Endothelial cell of umbilical vein (primary cell): ENCODE measurements around the gene KIRREL2. TPM values are rescaled to one million over a fixed set of nuclear protein-coding genes. Genes with fewer than 3 reads are reported as not detected.

ENCODE experiments used
- BruUV-seq: library from RNA; stranded (reverse); fragments of 400-500 nt; replicated peaks from 2 replicates; lab custom pipeline; 2021; lab: Mats Ljungman, UMichigan
- CTCF ChIA-PET: fragments of 300-600, 350-600 bp; sonication (Branson Sonifier 250); formaldehyde crosslinking; loops from one replicate; lab custom pipeline; 2021; ENCODE audit warnings: antibody characterized with exemption, inconsistent platforms; lab: Charles Lee
- POLR2A ChIA-PET: fragments of 300-600, 350-600 bp; sonication (Branson Sonifier 250); formaldehyde crosslinking; loops from one replicate; lab custom pipeline; 2021; ENCODE audit warnings: antibody characterized with exemption, inconsistent platforms; lab: Charles Lee
- DNase-seq: peaks from one replicate; pipeline ENCODE4 v3.0.0-alpha.2; 2011; ENCODE audit warnings: low read depth, low spot score
- FAIRE-seq: peaks from 2 replicates; lab custom pipeline; 2011; peaks lifted over from hg19 to GRCh38; lab: Jason Lieb, UNC
- H2AFZ ChIP-seq: 2 replicates; pipeline ENCODE4 v1.6.0; 2012; ENCODE audit warnings: low read depth, low read length, control low read depth, inconsistent platforms
- H3K27ac ChIP-seq: 2 replicates; pipeline ENCODE4 v1.5.1; 2011; ENCODE audit warnings: low read depth, mild to moderate bottlenecking, control low read depth, low read length, moderate library complexity; ENCODE audit not compliant: insufficient read depth
- H3K27me3 ChIP-seq, 2 experiments: 2 replicates each; pipeline versions ENCODE4 v1.6.0 to v1.6.1; 2011; ENCODE audit warnings: low read length in 2 of 2, mixed read lengths in 1 of 2; ENCODE audit not compliant: control insufficient read depth in 2 of 2, insufficient read depth in 2 of 2
- H3K36me3 ChIP-seq, 2 experiments: 2 replicates in 1 of 2; 3 replicates in 1 of 2; pipeline ENCODE4 v1.5.1; 2011; ENCODE audit warnings: low read length in 2 of 2, mild to moderate bottlenecking in 1 of 2, moderate library complexity in 1 of 2; ENCODE audit not compliant: control insufficient read depth in 2 of 2, insufficient read depth in 2 of 2; ENCODE audit errors: extremely low read depth in 1 of 2
- H3K4me1 ChIP-seq: 3 replicates; pipeline ENCODE4 v1.5.1; 2011; ENCODE audit warnings: mild to moderate bottlenecking, low read length; ENCODE audit not compliant: control insufficient read depth, insufficient read depth; ENCODE audit errors: extremely low read depth
- H3K4me2 ChIP-seq: 2 replicates; pipeline ENCODE4 v1.6.1; 2011; ENCODE audit warnings: low read length, control low read depth, mixed read lengths; ENCODE audit not compliant: insufficient read depth
- H3K4me3 ChIP-seq, 3 experiments: fragments of 200-600 bp in 1 of 3; sonication (generic), shearing (Covaris generic) in 1 of 3; replicated peaks in 1 of 3; 2 replicates each; pipeline ENCODE4 v1.5.1; 2011 to 2016; ENCODE audit warnings: control low read depth in 3 of 3, low read length in 3 of 3, mild to moderate bottlenecking in 2 of 3, inconsistent platforms in 1 of 3, low read depth in 1 of 3, moderate library complexity in 1 of 3; ENCODE audit not compliant: insufficient read depth in 1 of 3
- H3K79me2 ChIP-seq: 2 replicates; pipeline ENCODE4 v1.6.0; 2012; ENCODE audit warnings: low read length, inconsistent platforms; ENCODE audit not compliant: control insufficient read depth, insufficient read depth
- H3K9ac ChIP-seq: replicated peaks from 2 replicates; pipeline ENCODE3; 2011; ENCODE audit warnings: low read length, control low read depth; ENCODE audit not compliant: insufficient read depth; ENCODE audit errors: extremely low read depth
- H3K9me1 ChIP-seq: replicated peaks from 3 replicates; pipeline ENCODE4 v1.6.0; 2011; ENCODE audit warnings: mild to moderate bottlenecking, low read length; ENCODE audit not compliant: control insufficient read depth, insufficient read depth; ENCODE audit errors: extremely low read depth
- H3K9me3 ChIP-seq: replicated peaks from 2 replicates; pipeline ENCODE4 v1.5.1; 2012; ENCODE audit warnings: low read length, inconsistent platforms; ENCODE audit not compliant: control insufficient read depth, insufficient read depth
- H4K20me1 ChIP-seq: replicated peaks from 2 replicates; pipeline ENCODE3; 2011; ENCODE audit warnings: mild to moderate bottlenecking, low read length; ENCODE audit not compliant: control insufficient read depth, insufficient read depth; ENCODE audit errors: extremely low read depth
- EZH2 ChIP-seq: IDR thresholded peaks from 2 replicates; pipeline ENCODE4 v1.6.1; 2012; ENCODE audit warnings: borderline replicate concordance, low read depth, mild to moderate bottlenecking, moderate library complexity, low read length, inconsistent platforms; ENCODE audit not compliant: severe bottlenecking
- FOS ChIP-seq: IDR thresholded peaks from 2 replicates; pipeline ENCODE4 v1.6.1; 2011; ENCODE audit warnings: mild to moderate bottlenecking, low read length, moderate library complexity, borderline replicate concordance; ENCODE audit not compliant: insufficient read depth
- GATA2 ChIP-seq: IDR thresholded peaks from 2 replicates; pipeline ENCODE4 v1.7.0; 2011; ENCODE audit warnings: low read depth, mild to moderate bottlenecking, moderate library complexity, mixed read lengths, low read length; ENCODE audit not compliant: insufficient read length, insufficient read depth
- JUN ChIP-seq: IDR thresholded peaks from 2 replicates; pipeline ENCODE4 v1.6.1; 2011; ENCODE audit warnings: borderline replicate concordance, low read depth; ENCODE audit not compliant: insufficient read length, insufficient read depth
- MAX ChIP-seq: IDR thresholded peaks from 2 replicates; pipeline ENCODE4 v1.6.1; 2011; ENCODE audit not compliant: insufficient read depth, insufficient read length
- MYC ChIP-seq: IDR thresholded peaks from one replicate; pipeline ENCODE4 v1.6.1; 2011; ENCODE audit warnings: mild to moderate bottlenecking, low read depth, low read length
- POLR2A ChIP-seq: IDR thresholded peaks from 2 replicates; pipeline ENCODE4 v1.6.1; 2012; ENCODE audit warnings: low read depth, mild to moderate bottlenecking, control low read depth, low read length
- POLR2AphosphoS5 ChIP-seq: IDR thresholded peaks from 2 replicates; pipeline ENCODE4 v1.6.1; 2012; ENCODE audit warnings: low read depth, mild to moderate bottlenecking, control low read depth, low read length, moderate library complexity; ENCODE audit not compliant: insufficient read depth
- dilution Hi-C: fragments of 300-500 bp; cut with MboI; formaldehyde crosslinking; loops from one replicate; pipeline ENCODE4 v1.15.0; 2019; ENCODE audit warnings: low sequenced_read_pairs; ENCODE audit not compliant: extremely low pct_ligation_motif_present
- intact Hi-C: fragments of 100-400 bp; cut with micrococcal nuclease; formaldehyde crosslinking; loops from one replicate; pipeline ENCODE4 v1.10.0; 2022
- polyA plus RNA-seq, 4 experiments: library from polyadenylated mRNA; depleted of rRNA in 3 of 4; stranded (reverse) in 3 of 4; unstranded in 1 of 4; fragments of >200 nt; gene quantifications; 2 replicates each; pipeline versions ENCODE4 v1.2.1 to v1.2.3, GENCODE V29; 2011 to 2012; ENCODE audit warnings: missing spikeins in 1 of 4
- total RNA-seq: library from RNA; stranded (reverse); gene quantifications from 2 replicates; pipeline ENCODE4 v1.2.3, GENCODE V29; 2021
- TF ChIP-seq, protein P1 (sequence below), 2 donors: IDR thresholded peaks; 1 replicate in 1 of 2; 2 replicates in 1 of 2; pipeline ENCODE4 v1.5.1; 2011; ENCODE audit warnings: low read length in 2 of 2, mild to moderate bottlenecking in 2 of 2, moderate library complexity in 2 of 2, control low read depth in 1 of 2, inconsistent platforms in 1 of 2, low read depth in 1 of 2; ENCODE audit not compliant: insufficient read depth in 1 of 2; ENCODE audit errors: extremely low read depth in 1 of 2

KIRREL2 gene
- total and polyA plus RNA-seq, 2 donors (not counting 3 experiments of a cell fraction or from before 2014, with no cell fraction given), result not detected

DNA sequence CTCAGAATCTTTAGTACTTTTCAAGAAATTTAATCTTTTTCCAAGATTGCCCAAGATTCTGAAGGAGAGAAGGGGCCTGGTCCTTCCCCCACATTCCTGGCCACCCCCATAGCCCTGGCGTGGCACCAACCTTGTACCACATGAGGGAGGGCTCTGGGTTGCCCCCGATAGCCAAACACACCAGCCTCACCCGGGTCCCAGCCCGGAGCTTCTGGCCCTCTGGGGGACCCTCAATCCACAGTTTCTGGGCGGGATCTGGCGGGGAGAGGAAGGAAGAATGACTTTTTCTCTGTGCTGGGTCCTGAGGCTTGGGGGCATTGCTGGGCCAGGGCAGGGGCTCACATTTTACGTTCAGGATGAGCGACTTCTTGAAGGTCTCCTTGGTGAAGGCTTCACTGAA is 8.8 kb upstream of the KIRREL2 start:
- Histone ChIP-seq H3K27me3 (peaks cover 20 to 30% of the 10 kb centered on the region in 2 experiments), H3K9me3 (no peaks in the 10 kb centered on the region), H3K9me1 (no peaks in the 10 kb centered on the region), H3K27ac (no peak overlapping the region), H2AFZ (no peak overlapping the region), H3K36me3 (no peaks in the 10 kb centered on the region), H3K4me1 (no peaks in the 10 kb centered on the region), H3K79me2 (no peaks in the 10 kb centered on the region), H3K4me2 (no peak overlapping the region), H3K9ac (no peak overlapping the region), H4K20me1 (no peaks in the 10 kb centered on the region), H3K4me3 (no peak overlapping the region)
- ChIA-PET POLR2A (no interaction called here), CTCF (no interaction called here)
- dilution Hi-C loops, result no loop called here
- FAIRE-seq (no peak), DNase-seq (no peak)
- intact Hi-C loops, result no loop called here
- no peak for TF ChIP-seq GATA2
- TF ChIP-seq MYC, result no peak
- TF ChIP-seq, protein P1, sequence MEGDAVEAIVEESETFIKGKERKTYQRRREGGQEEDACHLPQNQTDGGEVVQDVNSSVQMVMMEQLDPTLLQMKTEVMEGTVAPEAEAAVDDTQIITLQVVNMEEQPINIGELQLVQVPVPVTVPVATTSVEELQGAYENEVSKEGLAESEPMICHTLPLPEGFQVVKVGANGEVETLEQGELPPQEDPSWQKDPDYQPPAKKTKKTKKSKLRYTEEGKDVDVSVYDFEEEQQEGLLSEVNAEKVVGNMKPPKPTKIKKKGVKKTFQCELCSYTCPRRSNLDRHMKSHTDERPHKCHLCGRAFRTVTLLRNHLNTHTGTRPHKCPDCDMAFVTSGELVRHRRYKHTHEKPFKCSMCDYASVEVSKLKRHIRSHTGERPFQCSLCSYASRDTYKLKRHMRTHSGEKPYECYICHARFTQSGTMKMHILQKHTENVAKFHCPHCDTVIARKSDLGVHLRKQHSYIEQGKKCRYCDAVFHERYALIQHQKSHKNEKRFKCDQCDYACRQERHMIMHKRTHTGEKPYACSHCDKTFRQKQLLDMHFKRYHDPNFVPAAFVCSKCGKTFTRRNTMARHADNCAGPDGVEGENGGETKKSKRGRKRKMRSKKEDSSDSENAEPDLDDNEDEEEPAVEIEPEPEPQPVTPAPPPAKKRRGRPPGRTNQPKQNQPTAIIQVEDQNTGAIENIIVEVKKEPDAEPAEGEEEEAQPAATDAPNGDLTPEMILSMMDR (IDR thresholded peaks at IDR 0.05; ENCODE audit: extremely low read depth in 1 of 2, insufficient read depth in 1 of 2, low read depth in 1 of 2, low read length in 2 of 2), result no peak
- TF ChIP-seq POLR2AphosphoS5, result no peak
- TF ChIP-seq FOS, result no peak
- no peak for TF ChIP-seq JUN
- TF ChIP-seq POLR2A, result no peak
- no TSS peak for BruUV-seq

- no peaks in the 10 kb centered on the region for H3K4me1 ChIP-seq
- dilution Hi-C loops (no loop called here), intact Hi-C loops (no loop called here)
- FAIRE-seq, result no peak
- H3K27me3 ChIP-seq, result peaks cover 20 to 28% of the 10 kb centered on the region in 2 experiments
- no peak overlapping the region for H3K4me2 ChIP-seq
- H2AFZ ChIP-seq, result no peak overlapping the region
- DNase-seq, result no peak
- no peaks in the 10 kb centered on the region for H3K36me3 ChIP-seq
- no peak overlapping the region for H3K9ac ChIP-seq
- no TSS peak for BruUV-seq
- no peaks in the 10 kb centered on the region for H3K79me2 ChIP-seq
- ChIA-PET POLR2A (no interaction called here), CTCF (no interaction called here)
- H3K9me3 ChIP-seq, result no peaks in the 10 kb centered on the region
- H3K27ac ChIP-seq, result no peak overlapping the region
- H3K4me3 ChIP-seq, result no peak overlapping the region
- no peaks in the 10 kb centered on the region for H3K9me1 ChIP-seq
- TF ChIP-seq POLR2A, result no peak
- TF ChIP-seq EZH2, result no peak
- TF ChIP-seq FOS, result no peak
- no peak for TF ChIP-seq MYC
- no peak for TF ChIP-seq POLR2AphosphoS5
- no peak for TF ChIP-seq MAX
- TF ChIP-seq GATA2, result no peak
- TF ChIP-seq, protein P1 (IDR thresholded peaks at IDR 0.05; ENCODE audit: extremely low read depth in 1 of 2, insufficient read depth in 1 of 2, low read depth in 1 of 2, low read length in 2 of 2), result no peak
- TF ChIP-seq JUN, result no peak
- H4K20me1 ChIP-seq, result no peaks in the 10 kb centered on the region
Observed at GRCh38 chr19:35848486-35848885, 8.2 kb upstream of the KIRREL2 start.
